GM12892 (cell line): ENCODE data around the gene PLXNB1.

ENCODE experiments used
- POLR2A ChIP-seq: IDR thresholded peaks from 2 replicates; pipeline ENCODE4 v1.6.1; 2011; ENCODE audit warnings: low read depth, low read length, control low read depth
- POLR2AphosphoS5 ChIP-seq: IDR thresholded peaks from 2 replicates; pipeline ENCODE4 v1.6.1; 2011; ENCODE audit warnings: low read depth, low read length, control low read depth
- TAF1 ChIP-seq: IDR thresholded peaks from 2 replicates; pipeline ENCODE4 v1.6.1; 2011; ENCODE audit warnings: low read depth, mild to moderate bottlenecking, control low read depth, low read length, borderline replicate concordance

GRCh38 chr3:48412375-48413001, 17.4 kb downstream of the PLXNB1 start:
- no peak for TF ChIP-seq POLR2A
- no peak for TF ChIP-seq POLR2AphosphoS5
- TF ChIP-seq TAF1, result no peak
